Limb (tissue), 2 donors: Measurements from ENCODE around the gene ATXN7.

Source experiments
- DNase-seq, 2 donors: peaks; one replicate each; pipeline ENCODE4 v3.0.0-alpha.2; 2016; ENCODE audit errors: extremely low spot score in 2 of 2

The ATXN7 gene

DNA sequence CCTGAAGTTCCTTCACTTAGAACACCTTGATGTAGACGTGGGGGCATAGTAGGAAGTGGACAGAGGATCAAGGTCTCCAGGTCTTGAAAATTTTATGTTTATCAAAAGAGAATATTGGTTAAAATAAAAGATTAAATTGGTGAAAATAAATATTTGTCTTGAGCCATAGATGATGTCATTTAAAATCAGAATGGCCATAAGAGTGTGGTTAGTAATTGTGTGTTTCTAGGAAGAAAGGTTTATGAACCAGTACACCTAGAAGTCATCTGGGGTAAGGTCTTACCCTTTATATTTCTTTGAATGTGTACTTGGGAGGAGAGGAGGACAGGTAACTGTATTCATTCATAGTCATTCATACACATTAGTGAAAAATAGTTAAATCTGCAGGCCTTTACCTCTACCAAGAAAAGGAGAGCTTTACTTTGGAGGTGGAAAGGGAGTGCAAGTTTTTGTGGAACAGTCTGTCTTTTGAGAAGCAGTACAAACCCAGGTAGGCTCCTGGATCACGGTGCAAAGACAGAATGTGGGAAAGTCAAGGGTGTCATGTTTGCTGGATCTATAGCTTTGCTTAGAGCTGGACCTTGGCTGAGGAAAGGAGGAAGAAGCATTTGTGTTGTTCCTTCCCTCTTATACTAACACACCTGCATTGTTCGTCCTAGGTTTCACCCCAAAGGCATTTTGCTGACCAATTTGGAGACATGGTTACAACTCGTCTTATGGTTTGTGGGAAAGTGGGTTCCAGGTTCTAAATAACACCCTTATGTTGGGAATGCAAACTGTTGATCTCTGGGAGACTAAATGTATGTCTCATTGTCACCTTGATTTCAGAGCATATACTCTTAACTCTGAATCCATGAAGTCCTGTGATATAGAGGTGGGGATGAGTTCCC is 42.3 kb downstream of the ATXN7 start:
- no peak for DNase-seq

DNA sequence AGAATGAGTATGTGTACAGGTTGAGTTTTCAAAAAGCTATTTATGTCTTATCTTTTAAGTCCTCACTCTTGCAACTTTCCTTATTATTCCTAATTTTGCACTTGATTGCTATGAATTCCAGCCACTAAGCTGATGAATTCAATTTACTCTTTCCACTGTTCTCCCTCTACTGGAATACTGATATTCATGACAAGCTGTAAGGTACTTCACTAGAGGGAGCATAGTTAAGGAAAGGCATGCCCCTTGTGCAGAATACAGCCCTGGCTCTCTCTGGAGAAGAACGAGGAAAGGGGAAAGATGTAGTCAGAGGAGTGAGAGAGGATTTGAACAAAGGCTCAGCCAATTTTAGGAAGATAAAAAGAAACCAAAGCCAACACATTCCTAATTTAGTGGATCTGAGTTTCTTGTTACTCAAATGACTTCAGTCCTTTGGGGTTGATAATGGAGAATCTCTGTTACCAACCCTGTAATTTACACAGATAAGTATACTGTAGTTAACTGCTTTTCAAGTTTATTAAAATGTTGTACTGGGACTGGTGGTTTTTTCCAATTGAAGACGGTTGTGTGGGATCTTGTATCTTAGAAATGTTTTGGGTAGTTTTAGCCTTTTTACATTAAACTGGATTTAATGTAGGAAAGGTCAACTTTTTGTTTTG is 44.5 kb downstream of the ATXN7 start:
- DNase-seq, result peak in 1 of 2 donors; percentile 15

DNA sequence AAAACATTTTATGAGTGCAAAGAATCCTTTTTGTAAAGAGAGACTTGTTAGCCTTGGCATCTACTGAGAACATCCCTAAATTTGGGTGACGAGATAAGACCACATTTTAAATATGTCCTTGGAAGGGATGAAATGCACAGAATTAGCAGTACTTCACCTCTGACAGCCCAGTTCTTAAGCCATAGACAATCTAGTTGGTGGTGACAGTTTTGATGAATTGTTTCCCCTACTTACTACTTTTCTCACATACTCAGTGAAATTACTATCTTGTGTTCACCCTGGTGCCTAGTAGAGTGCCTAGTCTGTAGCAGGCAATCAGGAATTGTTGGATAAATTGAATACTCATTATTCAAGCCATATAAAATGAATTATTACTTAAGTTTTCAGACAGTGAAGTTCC is 45.1 kb downstream of the ATXN7 start:
- no peak for DNase-seq

DNA sequence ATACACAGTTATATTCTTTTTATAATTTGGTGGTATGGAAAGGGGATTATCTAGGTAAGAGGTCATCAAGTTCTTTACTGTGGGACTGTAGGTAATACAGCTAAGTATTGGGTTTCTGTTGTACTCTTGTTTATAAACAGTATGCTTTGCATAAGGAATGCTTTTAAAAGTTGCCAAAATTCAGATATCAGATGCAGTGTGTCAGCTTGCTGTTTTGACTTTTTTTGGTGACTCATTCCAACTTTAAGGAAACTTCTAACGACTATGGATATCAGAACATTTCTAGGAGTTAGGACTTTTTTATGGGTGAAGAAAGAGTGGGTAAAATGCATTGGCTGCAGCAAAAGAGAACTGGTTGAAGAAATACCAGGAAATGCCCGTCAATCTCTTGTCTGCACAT is 45.8 kb downstream of the ATXN7 start:
- DNase-seq, result no peak

DNA sequence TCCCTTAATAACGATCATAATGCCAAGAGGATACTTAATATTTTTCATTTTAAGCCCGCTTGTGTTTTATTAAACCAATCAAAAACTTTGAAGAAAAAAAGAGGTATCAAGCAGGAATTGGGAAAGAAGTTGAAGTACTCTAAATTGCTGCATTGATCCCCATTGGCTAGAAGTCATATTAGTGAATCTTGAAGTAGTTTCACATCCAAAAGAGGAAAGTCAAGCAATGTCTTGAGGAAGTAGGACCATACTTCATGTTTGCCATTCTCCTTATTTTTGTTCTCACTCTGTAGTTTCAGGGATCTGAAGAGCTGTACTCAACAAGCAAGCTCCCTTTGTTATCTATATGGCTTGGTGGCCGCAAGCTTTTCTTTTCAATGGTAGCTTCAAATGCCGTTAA is 46.3 kb downstream of the ATXN7 start:
- DNase-seq, result no peak

DNA sequence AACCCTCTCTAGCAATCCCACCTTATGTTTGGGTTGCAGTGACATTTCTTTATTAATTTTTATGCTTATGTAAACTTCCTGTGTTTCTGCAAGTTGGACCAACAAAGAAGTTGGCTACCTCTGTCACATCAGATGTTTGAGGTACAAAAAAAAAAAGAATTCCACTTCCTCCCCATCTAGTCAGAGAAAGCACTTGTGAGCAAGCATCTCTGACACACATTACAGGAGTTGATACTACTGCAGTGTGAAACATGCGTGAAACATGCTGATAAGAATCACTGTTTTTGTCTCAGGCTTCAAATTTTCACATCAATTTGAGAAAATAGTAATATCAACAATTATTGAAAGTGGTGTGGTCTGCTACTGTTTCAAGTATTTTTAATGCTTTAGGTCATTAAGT is 47.2 kb downstream of the ATXN7 start:
- no peak for DNase-seq

DNA sequence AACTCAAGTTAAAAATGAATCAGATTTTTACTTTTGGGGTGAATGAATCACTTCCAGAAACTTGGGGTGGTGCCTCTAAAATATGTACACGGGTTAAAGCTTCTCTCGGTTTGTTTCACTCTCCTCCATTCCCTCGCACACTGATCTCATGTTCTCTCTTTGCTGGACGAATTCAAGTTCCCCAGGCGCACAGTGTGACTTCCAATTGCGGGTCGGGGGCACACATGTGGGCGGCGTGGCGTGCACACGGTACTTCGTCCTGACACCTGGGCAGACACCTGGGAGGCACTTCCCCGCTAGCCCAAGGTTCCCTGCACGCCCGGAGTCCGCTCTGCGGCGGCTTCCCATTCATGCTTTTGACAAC is 47.8 kb downstream of the ATXN7 start:
- peak in 1 of 2 donors; percentile 3 for DNase-seq

DNA sequence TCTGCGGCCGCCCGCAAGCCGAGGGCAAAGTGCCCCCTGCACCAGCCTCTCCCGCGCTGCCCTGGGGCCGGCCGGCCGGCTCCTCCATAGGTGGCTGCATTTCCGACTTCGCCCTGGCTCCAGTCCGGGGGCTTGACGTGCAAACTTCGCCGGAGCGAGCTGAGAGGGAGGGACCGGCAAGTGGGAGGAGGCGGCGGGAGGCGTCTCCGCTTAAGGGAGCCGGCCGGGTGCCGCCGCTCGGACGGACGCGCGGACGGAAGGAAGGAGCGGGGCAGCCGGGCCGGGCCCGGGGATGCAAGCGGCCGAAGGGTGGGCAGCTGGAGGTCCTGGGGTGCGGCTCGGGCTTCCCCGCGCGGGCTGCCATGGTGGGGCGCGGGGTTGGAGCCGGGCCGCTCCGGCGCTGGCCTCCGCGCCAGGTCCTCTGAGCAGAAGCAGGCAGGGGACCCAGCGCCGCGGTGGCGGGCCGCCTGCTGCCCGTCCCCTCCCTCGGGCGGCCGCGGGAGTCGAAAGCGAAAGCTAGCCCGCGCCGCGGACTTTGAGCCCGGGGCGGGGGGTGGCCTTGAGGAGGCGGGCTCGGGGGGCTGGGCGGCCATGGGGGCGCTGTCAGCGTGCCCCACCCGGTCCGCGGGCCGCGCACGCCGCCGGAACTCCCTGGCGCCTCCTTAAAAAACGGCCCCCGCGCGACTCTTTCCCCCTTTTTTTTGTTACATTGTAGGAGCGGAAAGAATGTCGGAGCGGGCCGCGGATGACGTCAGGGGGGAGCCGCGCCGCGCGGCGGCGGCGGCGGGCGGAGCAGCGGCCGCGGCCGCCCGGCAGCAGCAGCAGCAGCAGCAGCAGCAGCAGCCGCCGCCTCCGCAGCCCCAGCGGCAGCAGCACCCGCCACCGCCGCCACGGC is 48.5 kb downstream of the ATXN7 start, which contains the start of gene SCAANT1:
Gene SCAANT1 (minus strand): TSS at position 511 of the 895 bp plus-strand sequence.
- peak; percentile 86 to 88 for DNase-seq

- DNase-seq, result peak; percentile 33 to 82
Measured at GRCh38 chr3:63912768-63913588, 49.3 kb downstream of the ATXN7 start.

DNA sequence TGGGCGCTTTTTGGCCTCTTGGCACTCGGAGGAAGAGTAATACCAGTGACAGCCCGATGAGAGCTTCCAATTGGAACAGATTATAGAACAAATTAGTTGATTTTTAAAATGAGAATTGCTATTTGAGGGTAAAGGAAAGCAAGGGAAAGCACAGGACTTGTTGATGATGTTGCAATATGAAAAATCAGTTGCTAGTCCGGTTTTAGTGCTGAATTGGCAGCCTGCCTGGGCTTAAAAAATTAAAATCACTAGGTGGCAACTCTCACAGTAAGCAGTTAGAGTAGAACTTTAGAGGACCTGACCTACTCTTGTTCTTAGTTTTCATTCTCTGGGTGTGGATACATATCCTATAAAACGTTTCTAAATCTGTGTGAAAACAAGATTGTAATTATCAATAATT is 50.6 kb downstream of the ATXN7 start:
- DNase-seq, result no peak

GRCh38 chr3:63918321-63918720 is 54.7 kb downstream of the ATXN7 start:
- no peak for DNase-seq

DNA sequence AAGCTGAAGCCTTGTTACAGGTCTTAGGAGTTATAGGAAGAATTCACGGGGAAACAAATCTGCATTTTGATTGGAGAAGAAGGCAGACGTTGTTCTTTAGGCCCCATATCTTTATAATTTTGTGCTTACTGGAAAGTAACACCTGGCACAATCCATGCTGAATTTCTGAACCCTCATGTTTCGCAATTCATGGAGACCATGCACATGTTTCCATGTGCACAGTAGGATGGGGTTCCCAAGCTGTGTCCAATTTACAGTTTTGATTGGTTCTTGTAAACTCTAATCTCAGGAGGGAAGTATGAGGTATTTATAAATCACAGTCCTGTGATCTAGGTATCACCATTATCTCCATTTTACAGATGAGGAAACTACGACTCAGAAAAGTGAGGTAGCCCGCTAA is 56.3 kb downstream of the ATXN7 start:
- DNase-seq, result no peak

DNA sequence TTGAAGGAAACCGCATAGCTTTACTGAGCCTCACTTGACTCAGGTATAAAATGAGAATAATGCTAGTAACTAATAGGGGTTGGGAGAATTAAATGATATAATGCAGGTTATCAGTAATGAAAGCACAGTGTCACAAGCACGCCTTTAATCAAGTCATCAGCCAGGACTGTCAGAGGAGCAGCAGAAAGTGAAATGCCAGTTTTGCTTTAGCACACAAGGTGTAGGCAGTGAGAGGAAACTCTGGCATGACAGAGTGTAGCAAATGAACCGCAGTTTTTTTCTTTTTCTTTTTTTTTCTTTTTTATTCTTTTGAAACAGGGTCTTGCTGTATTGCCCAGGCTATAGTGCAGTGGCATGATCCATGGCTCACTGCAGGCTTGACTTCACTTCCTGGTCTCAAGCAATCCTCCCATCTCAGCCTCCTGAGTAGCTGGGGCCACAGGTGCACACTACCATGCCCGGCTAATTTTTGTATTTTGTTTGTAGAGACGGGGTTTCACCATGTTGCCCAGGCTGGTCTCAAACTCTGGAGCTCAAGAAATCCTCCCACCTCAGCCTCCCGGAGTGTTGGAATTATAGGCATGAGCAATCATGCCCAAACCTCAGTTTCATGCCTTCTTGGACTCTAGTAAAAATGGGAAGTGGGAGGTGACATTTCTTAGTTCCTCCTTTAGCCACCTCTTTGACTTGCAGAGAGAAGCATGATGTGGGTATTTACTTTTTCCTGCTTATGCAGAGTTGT is 58.2 kb downstream of the ATXN7 start:
- no peak for DNase-seq

DNA sequence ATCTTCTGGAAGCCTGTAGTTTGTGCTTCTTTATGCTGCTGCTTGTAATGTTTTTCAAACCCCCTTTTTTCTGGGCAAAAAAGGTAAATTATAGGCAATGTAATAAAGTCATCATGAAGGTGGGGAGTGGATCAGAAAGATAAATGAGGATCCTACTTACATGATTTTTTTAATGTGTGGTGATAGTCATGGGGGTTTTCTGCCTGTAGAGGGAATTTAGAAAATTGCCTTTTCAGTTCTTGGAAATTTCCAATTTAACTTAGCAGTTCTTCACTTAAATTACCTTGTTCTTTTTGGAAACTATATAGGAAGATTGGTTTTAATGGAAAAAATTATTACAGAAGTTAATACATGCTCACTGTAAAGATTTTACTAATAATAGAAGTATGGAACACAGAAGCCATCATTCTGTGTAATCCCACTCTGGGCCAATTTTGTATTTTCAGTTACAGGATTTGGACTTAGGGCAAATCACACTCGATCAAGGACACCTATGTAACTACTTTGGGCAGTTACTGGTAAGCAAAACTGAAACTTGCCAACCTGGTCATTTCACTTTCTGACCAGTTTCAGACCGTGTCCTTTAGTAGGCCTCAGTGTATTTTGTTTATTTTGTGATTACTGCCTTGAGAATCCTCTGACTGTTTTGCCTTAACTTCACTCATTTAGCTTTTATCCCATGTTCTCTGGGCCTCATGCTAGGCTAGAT is 59.0 kb downstream of the ATXN7 start:
- DNase-seq, result no peak

GRCh38 chr3:63926309-63926708 is 62.6 kb downstream of the ATXN7 start:
- no peak for DNase-seq

- DNase-seq, result no peak
Measured at GRCh38 chr3:63927422-63928280, 64.0 kb downstream of the ATXN7 start.

- no peak for DNase-seq
Measured at GRCh38 chr3:63931290-63931689, 67.6 kb downstream of the ATXN7 start.

GRCh38 chr3:63932509-63933212 is 69.0 kb downstream of the ATXN7 start:
- DNase-seq, result no peak
